ENCODE measurements around the gene DYNC1LI1.
"Not testable (repeated sequence)": the region's sequence is repeated elsewhere in the genome, so short reads cannot be mapped to it uniquely, and the experiment has no call there.

The DYNC1LI1 gene

DNA sequence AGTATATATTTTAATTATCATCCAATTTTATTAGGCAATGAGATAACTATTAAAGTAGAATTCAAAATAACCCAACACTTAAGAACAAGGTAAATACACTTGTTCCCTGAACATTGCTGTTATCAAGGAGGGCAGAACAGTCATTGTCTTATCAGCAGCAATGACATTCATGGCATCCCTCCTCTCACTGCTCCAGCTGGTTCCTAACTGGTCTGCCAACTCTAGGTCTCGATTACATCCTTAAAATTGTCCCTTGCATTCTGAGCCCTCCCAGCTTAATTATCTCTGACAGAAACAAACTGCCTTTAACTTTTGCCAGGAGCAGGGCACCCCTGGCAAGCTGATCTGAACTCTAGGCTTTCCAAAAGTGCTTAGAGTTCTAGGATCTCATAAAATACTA, 14.0 kb upstream of the DYNC1LI1 start:
- no peak for DNase-seq (ENCODE audit: low read depth in 1 of 2, low spot score in 1 of 2)

DNA sequence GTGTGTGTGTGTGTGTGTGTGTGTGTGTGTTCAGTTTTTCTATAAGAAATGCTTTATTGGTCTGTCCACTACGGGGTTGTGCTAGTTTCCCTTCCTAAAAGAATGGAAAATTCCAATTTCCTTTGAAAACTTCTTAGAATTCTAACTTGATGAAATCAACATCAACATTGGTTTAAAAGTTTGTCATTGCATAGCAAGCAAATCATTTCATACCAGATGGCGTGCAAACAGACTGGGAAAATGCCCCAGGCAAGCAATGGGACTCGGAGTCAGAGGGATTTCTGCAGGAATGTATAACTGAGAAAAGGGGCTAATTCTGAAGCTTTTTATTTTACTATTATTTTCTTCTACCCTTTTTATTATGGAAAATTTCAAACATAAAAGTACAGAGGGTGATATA, 13.1 kb upstream of the DYNC1LI1 start:
- DNase-seq (ENCODE audit: low read depth in 1 of 2, low spot score in 1 of 2), result no peak

GRCh38 chr3:32578669-32579068, 8.0 kb upstream of the DYNC1LI1 start:
- not testable (repeated sequence) for DNase-seq (ENCODE audit: low read depth in 1 of 2, low spot score in 1 of 2)

DNA sequence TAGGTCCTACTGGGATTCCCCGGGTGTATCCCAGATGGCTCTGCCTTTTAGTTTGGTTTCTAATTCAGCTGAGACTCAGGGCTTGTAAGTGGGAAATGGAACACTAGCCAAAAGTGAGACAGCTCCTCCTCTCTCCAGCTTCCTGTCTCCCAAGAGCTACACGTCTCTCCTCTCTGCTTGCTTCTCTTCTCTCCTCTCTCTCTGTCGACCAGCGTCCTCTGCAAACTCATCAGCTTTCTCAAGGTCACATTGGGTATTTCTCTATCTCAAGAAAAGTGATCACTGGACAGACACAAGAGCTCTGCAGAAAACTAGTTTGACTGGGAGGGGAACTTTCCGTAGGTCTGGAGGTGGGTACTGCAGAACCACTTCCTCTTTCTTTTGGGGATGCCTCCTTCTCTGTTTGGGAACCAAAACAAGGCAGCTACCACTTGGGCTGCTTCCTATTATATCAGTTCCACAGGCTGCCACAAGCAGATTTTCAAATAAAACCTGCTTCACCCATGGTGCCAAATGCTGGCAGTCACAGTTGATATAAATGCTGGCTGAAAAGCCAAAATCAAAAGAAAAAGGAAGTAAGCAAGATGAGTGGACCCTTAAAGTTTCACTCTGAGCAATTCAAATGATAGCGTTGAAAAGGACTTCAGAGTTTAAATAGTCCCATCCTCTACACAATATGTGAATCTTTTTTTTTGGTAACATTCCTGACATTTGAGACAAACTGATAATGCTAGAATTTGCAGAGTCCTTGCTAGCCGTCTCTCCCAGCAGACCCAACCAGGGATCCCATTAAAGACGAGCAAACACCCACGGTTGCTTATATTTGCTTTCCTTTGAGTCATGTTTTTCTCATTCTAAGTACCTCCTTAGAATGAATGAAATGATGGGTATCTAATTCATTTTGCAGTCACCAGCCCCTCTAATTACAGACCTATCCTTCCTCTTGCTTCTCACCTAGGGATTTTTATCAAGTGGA, 7.2 kb upstream of the DYNC1LI1 start:
- no peak for DNase-seq (ENCODE audit: low read depth in 1 of 2, low spot score in 1 of 2)

GRCh38 chr3:32577174-32577573, 6.5 kb upstream of the DYNC1LI1 start:
- no peak for DNase-seq (ENCODE audit: low read depth in 1 of 2, low spot score in 1 of 2)

DNA sequence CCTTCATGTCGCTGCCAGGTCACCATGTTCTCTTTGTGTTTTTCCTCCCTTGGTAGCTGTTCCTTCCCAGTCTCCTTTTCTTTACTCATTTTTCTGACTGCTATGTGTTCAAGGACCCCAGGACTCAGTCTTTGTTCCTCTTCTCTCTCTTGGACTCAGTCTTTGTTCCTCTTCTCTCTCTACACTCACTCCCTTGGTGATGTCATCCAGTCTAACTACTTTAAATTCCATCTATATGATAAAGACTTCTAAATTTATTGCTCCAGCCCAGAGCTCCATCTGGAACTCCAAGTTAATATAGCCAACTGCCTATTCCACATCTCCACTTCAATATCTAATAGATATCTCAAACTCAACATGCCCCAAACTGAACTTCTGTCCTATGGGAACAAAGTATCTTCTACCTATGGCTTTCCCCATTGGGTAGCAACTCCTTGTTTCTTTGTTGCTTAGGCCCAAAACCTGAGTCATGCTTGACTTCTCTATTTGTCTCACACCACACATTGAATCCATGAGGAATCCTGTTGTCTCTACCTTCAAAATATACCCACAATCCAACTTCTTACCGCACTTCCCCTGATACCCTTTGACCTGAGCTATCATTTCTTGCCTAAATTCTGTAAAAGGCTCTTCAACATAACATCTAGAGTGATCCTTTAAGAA, 4.9 kb upstream of the DYNC1LI1 start:
- DNase-seq (ENCODE audit: low read depth in 1 of 2, low spot score in 1 of 2), result no peak

DNA sequence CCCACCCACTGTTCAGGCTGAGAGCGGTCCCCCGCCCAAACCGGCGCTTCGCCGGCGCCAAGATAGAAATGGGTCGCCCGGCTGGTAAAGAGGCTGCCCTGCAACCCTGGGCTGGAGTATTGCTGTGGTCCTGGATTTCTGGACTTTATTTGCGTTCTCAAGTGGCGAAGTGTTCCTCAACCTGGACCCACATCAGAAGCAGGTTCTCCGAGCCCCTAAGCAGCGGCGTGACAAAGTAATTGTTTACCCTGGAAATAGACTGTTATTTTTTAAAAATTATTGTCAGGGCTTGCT, 481 bp upstream of the DYNC1LI1 start:
- DNase-seq (ENCODE audit: low read depth in 1 of 2, low spot score in 1 of 2), result no peak

DNA sequence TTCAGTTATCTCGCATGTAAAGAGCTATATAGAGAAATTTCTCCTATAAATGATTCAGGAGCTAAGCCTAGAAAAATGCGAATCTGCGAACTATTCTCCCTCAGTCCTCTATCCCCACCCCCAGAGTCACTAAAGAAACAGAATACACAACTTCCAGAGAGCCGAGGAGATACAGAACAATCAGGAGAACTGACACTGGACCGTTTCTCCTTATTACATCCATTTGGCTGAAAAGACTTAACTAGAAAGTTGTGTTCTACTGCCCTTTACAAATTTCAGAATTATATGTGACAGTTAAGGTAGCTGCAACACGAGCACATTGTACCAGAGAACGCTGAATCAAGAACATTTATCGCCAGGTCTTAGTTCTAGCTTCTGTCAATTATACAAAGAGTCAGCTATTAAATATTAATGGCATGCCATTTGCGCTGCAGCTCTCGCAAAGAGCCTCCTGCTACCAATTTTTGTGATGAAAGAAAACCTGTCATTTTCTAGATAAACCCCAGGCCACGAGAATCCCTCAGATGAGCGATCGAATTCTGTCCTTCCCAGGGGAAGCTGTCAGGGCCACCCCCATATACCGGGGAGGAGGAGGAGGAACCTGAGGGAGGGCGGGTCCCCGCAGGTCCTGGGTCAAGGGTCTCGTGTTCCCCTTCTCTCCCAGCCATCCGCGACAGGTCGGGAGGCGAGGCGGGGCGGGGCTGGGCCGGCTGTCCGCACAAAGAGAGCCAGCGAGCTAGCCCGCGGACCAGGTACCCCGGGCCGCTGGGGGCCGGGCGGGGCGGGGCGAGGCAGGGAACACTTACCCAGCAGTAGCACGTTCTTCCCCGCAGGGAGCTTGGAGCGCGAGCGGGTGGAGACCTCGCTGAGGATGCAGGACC, 878 bp downstream of the DYNC1LI1 start:
- DNase-seq (ENCODE audit: low read depth in 1 of 2, low spot score in 1 of 2), result peak in 1 of 2 donors; percentile 29

DNA sequence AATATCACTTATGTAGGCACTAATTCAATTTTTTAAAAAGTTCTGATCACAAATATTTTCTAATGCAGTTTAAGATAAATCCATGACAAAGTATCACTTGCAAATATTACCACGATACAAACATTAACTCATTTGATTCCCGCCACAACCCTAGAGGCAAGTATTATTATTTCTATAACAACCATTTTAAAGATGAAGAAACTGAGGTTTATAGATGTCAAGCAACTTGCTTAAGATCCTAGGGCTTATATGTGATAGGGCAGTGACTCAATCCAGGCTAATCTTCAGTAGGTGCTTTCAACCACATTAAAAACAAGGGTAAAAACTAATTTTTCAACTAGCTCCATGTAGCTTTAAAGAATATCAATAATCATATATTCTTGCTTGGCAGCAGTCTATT, 1.7 kb downstream of the DYNC1LI1 start:
- no peak for DNase-seq (ENCODE audit: low read depth in 1 of 2, low spot score in 1 of 2)

DNA sequence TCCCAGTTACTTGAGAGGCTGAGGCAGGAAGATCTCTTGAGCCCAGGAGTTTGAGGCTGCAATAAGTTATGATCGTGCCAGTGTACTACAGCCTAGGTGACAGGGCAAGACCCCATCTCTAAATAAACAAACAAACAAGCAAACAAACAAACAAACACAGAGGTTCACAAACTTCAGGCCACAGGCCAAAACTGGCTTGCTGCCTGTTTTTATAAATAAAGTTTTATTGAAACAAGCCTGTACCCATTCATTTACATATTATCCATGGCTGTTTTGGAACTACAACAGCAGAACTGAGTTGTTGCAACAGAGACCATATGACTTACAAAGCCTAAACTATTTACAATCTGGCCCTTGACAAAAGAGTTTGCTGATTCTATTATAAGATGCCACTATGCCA, 6.5 kb downstream of the DYNC1LI1 start:
- no peak for DNase-seq (ENCODE audit: low read depth in 1 of 2, low spot score in 1 of 2)

GRCh38 chr3:32562640-32563039, 8.0 kb downstream of the DYNC1LI1 start:
- DNase-seq (ENCODE audit: low read depth in 1 of 2, low spot score in 1 of 2), result no peak

DNA sequence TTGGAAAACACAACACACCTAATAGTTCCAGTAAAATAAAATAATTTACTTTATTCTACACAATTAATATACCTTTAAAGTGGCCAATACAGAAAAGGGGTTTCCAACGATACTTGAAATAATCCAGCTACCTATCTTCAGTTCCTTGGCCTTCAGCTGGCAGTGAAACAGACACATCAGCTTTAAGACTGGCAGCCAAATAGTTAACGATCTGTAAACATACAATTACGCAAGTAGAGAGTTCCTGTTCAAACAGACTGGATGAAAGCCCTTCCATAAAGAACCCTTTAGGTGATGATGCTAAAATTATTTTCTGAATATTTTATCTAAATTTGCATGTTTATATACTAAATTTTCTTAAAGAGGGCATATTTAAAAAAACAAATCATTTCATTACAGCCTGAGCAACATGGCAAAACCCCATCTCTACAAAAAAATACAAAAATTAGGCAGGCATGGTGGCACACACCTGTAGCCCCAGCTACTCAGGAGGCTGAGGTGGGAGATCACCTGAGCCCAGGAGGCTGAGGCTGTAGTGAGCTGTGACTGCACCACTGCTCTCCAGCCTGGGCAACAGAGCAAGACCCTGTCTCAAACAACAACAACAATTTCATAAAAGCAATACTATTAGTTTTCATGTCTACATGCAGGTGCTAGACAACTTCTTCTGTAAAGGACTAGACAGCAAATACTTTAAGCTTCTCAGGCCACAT, 12.9 kb downstream of the DYNC1LI1 start:
- no peak for DNase-seq (ENCODE audit: low read depth in 1 of 2, low spot score in 1 of 2)

DNA sequence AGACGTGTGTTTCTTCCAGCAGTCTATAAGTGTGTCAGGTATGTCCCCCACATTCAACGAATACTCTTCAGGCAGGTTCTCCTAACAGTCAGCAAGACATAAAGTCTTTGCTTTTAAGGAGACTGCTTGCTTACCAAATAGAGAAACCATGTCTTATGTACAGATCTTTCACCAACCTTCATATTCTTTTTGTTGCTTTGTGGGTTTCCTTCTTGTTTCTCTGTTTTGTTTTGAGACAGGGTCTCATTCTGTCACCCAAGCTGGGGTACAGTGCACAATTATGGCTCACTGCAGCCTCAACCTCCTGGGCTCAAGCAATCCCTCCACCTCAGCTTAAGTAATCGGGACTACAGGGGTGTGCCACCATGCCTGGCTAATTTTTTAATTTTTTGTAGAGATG, 14.3 kb downstream of the DYNC1LI1 start:
- DNase-seq (ENCODE audit: low read depth in 1 of 2, low spot score in 1 of 2), result no peak

DNA sequence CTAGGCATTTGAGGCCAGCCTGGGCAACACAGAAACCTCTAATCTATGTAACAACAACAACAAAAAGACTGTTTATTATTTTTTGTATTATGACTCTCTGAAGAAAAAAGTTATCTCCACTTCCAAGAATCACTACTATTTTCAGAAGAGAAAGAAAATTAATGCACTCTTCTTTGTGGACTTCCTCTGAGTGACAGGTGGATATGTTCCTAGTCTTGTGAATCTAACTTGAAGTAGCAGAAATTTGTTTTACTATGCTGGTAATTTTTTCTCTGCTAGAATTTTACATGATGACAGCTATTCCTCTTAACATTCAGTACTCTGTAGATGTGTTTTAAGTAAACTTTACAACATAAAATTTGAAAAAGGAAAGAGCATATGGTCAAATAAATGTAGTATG, 16.7 kb downstream of the DYNC1LI1 start:
- no peak for DNase-seq (ENCODE audit: low read depth in 1 of 2, low spot score in 1 of 2)

- DNase-seq (ENCODE audit: low read depth in 1 of 2, low spot score in 1 of 2), result no peak
These were observed 17.2 kb downstream of the DYNC1LI1 start for GRCh38 chr3:32553459-32553858.

DNA sequence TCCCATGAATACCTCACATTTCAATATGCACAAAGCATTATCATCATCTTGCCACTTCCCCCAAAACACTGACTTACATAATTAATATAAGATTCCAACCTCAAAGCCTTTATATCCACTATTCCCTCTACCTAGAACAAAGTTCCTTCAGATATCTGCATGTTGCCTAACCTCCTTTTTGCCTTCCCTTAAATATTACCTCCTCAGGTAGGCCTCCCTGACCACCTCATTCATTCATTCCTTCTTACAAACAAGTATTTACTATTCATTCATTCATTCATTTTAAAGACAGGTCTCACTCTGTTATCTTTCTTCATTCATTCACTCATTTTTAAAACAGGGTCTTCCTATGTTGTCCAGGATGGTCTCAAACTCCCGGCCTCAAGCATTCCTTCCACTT, 18.6 kb downstream of the DYNC1LI1 start:
- DNase-seq (ENCODE audit: low read depth in 1 of 2, low spot score in 1 of 2), result no peak

- no peak for DNase-seq (ENCODE audit: low read depth in 1 of 2, low spot score in 1 of 2)
These were observed 19.2 kb downstream of the DYNC1LI1 start for GRCh38 chr3:32551496-32551895.

GRCh38 chr3:32551087-32551486, 19.6 kb downstream of the DYNC1LI1 start:
- DNase-seq (ENCODE audit: low read depth in 1 of 2, low spot score in 1 of 2), result no peak

- DNase-seq (ENCODE audit: low read depth in 1 of 2, low spot score in 1 of 2), result no peak
These were observed 25.4 kb downstream of the DYNC1LI1 start for GRCh38 chr3:32545305-32545704.

- no peak for DNase-seq (ENCODE audit: low read depth in 1 of 2, low spot score in 1 of 2)
These were observed 25.8 kb downstream of the DYNC1LI1 start for GRCh38 chr3:32544894-32545293.

DNA sequence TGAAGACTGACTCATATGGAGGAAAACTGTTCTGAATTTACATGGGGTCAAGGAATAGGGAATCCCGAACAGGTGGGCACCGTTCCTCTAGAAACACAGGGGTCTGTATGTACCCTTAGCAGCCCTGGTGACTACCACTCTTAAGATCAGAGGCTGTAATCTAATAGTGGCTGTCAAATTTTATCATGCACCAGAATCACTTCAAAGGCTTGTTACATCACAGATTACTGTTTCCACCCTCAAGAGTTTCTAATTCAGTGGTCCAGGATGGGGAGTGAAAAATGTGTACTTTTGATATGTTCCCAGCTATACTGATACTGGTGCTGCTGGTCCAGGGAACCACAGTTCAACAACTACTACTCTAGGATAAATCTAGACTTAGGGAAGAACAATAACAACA, 27.9 kb downstream of the DYNC1LI1 start:
- no peak for DNase-seq (ENCODE audit: low read depth in 1 of 2, low spot score in 1 of 2)

Data from activated CD4-positive, alpha-beta T cell treated with anti-CD3 and anti-CD28 coated beads, Interleukin-2, amount 50 U/mL, for 24 hours (primary cell).